HUES6 (cell line): Measurements from ENCODE around the gene SHANK3.

Experiments used
- H3K27ac ChIP-seq: 2 replicates; pipeline ENCODE4 v1.7.0; 2013; ENCODE audit warnings: low read depth, mild to moderate bottlenecking, low read length, inconsistent platforms
- H3K27me3 ChIP-seq: 2 replicates; pipeline ENCODE4 v1.6.1; 2013; ENCODE audit warnings: low read length; ENCODE audit not compliant: control insufficient read depth, insufficient read depth
- H3K36me3 ChIP-seq: 2 replicates; pipeline ENCODE4 v1.6.1; 2013; ENCODE audit warnings: low read length; ENCODE audit not compliant: control insufficient read depth, insufficient read depth
- H3K4me1 ChIP-seq: 2 replicates; pipeline ENCODE4 v1.6.1; 2013; ENCODE audit warnings: low read length; ENCODE audit not compliant: control insufficient read depth, insufficient read depth
- H3K4me3 ChIP-seq: 2 replicates; pipeline ENCODE4 v1.5.1; 2013; ENCODE audit warnings: low read depth, low read length
- H3K9ac ChIP-seq: one replicate; pipeline ENCODE4 v1.6.1; 2013; ENCODE audit warnings: mild to moderate bottlenecking, low read length
- H3K9me3 ChIP-seq: 2 replicates; pipeline ENCODE4 v1.6.1; 2013; ENCODE audit warnings: low read depth, low read length; ENCODE audit not compliant: control insufficient read depth, insufficient read depth

SHANK3 gene

GRCh38 chr22:50694099-50694605, 21.5 kb downstream of the SHANK3 start:
- Histone ChIP-seq H3K27ac (no peak overlapping the region), H3K27me3 (peaks cover 34% of the 10 kb centered on the region), H3K4me3 (no peak overlapping the region), H3K9ac (no peak overlapping the region), H3K36me3 (no peaks in the 10 kb centered on the region), H3K4me1 (no peaks in the 10 kb centered on the region), H3K9me3 (no peaks in the 10 kb centered on the region)

- H3K27me3 ChIP-seq, result peaks cover 41% of the 10 kb centered on the region
- H3K4me1 ChIP-seq, result peaks cover 3% of the 10 kb centered on the region; the same call in 1 of the 2 replicates
- no peak overlapping the region for H3K27ac ChIP-seq
- no peak overlapping the region for H3K9ac ChIP-seq
- H3K4me3 ChIP-seq, result no peak overlapping the region
- no peaks in the 10 kb centered on the region for H3K9me3 ChIP-seq
- no peaks in the 10 kb centered on the region for H3K36me3 ChIP-seq
These were observed 22.3 kb downstream of the SHANK3 start for GRCh38 chr22:50694766-50695420.

GRCh38 chr22:50695421-50696250, 23.0 kb downstream of the SHANK3 start:
- Histone ChIP-seq H3K36me3 (no peaks in the 10 kb centered on the region), H3K9ac (no peak overlapping the region)

GRCh38 chr22:50696251-50696798, 23.7 kb downstream of the SHANK3 start:
- Histone ChIP-seq H3K27ac (no peak overlapping the region), H3K36me3 (no peaks in the 10 kb centered on the region), H3K9me3 (no peaks in the 10 kb centered on the region), H3K9ac (no peak overlapping the region), H3K27me3 (peaks cover 41% of the 10 kb centered on the region), H3K4me1 (peaks cover 3% of the 10 kb centered on the region; the same call in 1 of the 2 replicates), H3K4me3 (peak overlapping the region; percentile 57)

More at GRCh38 chr22:50695421-50696250, 23.0 kb downstream of the SHANK3 start:
- peaks cover 3% of the 10 kb centered on the region; the same call in 1 of the 2 replicates for H3K4me1 ChIP-seq
- H3K9me3 ChIP-seq, result no peaks in the 10 kb centered on the region
- no peak overlapping the region for H3K27ac ChIP-seq
- no peak overlapping the region for H3K4me3 ChIP-seq
- peaks cover 41% of the 10 kb centered on the region for H3K27me3 ChIP-seq

GRCh38 chr22:50696799-50697561, 24.4 kb downstream of the SHANK3 start:
- no peak overlapping the region for H3K27ac ChIP-seq
- peaks cover 41% of the 10 kb centered on the region for H3K27me3 ChIP-seq
- no peaks in the 10 kb centered on the region for H3K36me3 ChIP-seq
- no peaks in the 10 kb centered on the region for H3K9me3 ChIP-seq
- no peak overlapping the region for H3K9ac ChIP-seq
- H3K4me3 ChIP-seq, result peak overlapping the region; percentile 57
- peaks cover 3% of the 10 kb centered on the region; the same call in 1 of the 2 replicates for H3K4me1 ChIP-seq

- no peak overlapping the region for H3K9ac ChIP-seq
- peaks cover 41% of the 10 kb centered on the region for H3K27me3 ChIP-seq
- no peak overlapping the region for H3K27ac ChIP-seq
- no peaks in the 10 kb centered on the region for H3K9me3 ChIP-seq
- no peaks in the 10 kb centered on the region for H3K36me3 ChIP-seq
- H3K4me3 ChIP-seq, result peak overlapping the region; percentile 57
- H3K4me1 ChIP-seq, result peaks cover 3% of the 10 kb centered on the region; the same call in 1 of the 2 replicates
These were observed 25.3 kb downstream of the SHANK3 start for GRCh38 chr22:50697667-50698506.

GRCh38 chr22:50698546-50698945, 25.9 kb downstream of the SHANK3 start:
- H3K4me3 ChIP-seq, result no peak overlapping the region
- no peak overlapping the region for H3K27ac ChIP-seq
- H3K36me3 ChIP-seq, result no peaks in the 10 kb centered on the region
- H3K27me3 ChIP-seq, result peaks cover 44% of the 10 kb centered on the region
- H3K4me1 ChIP-seq, result peaks cover 3% of the 10 kb centered on the region; the same call in 1 of the 2 replicates
- H3K9ac ChIP-seq, result no peak overlapping the region
- no peaks in the 10 kb centered on the region for H3K9me3 ChIP-seq

- Histone ChIP-seq H3K4me3 (no peak overlapping the region), H3K9me3 (no peaks in the 10 kb centered on the region), H3K36me3 (no peaks in the 10 kb centered on the region), H3K4me1 (peaks cover 3% of the 10 kb centered on the region; the same call in 1 of the 2 replicates), H3K9ac (no peak overlapping the region), H3K27ac (no peak overlapping the region), H3K27me3 (peaks cover 44% of the 10 kb centered on the region)
These were observed 26.6 kb downstream of the SHANK3 start for GRCh38 chr22:50699001-50699755.

- Histone ChIP-seq H3K9ac (no peak overlapping the region), H3K4me1 (peaks cover 6% of the 10 kb centered on the region; the same call in 1 of the 2 replicates), H3K9me3 (no peaks in the 10 kb centered on the region), H3K4me3 (no peak overlapping the region), H3K27ac (no peak overlapping the region), H3K27me3 (peaks cover 44% of the 10 kb centered on the region), H3K36me3 (no peaks in the 10 kb centered on the region)
These were observed 27.2 kb downstream of the SHANK3 start for GRCh38 chr22:50699756-50700386.
